Measurements from ENCODE around the gene ZHX3. TPM values are rescaled to one million over a fixed set of nuclear protein-coding genes. Genes with fewer than 3 reads are reported as not detected.
A peak's percentile ranks its signal among the peaks of the same experiment; 100 is the strongest.

Gene ZHX3
- polyA plus RNA-seq, 6 donors from 2014 or later, result 3.8 to 27.8 (median 11.9) TPM

DNA sequence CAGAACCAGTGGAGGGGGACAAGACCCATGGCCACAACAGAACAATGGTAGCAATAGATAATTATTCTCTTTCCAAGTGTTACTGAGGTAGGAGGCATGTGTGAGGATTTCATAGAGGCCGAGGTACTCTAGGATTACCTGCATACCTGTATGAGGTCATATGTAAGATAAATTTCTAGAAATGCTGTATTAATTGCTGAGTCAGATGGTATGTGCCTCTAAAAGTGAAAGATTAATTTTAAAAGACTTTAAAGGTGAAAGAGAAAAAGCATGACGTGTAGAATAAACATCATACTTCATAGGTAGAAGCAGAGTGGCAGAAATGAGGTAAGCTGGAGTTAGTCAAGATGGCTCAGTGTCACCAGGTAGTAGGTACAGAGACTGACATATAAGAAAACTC is 51.6 kb downstream of the ZHX3 start:
- H3K4me3 Mint-ChIP-seq, result no peak overlapping the region
- no peak for DNase-seq
- no peak overlapping the region for H3K27ac Mint-ChIP-seq
- H3K4me1 Mint-ChIP-seq, result peaks cover 0 to 2% (median under 1%) of the 10 kb centered on the region in 3 donors
- no peak for ATAC-seq (ENCODE audit: low read depth in 2 of 2)
- no peaks in the 10 kb centered on the region for H3K9me3 Mint-ChIP-seq
- H3K27me3 Mint-ChIP-seq, result no peaks in the 10 kb centered on the region
- H3K36me3 Mint-ChIP-seq, result peaks cover 8 to 14% of the 10 kb centered on the region in 2 donors

- no peak for ATAC-seq (ENCODE audit: low read depth in 2 of 2)
- no peak overlapping the region for H3K4me3 Mint-ChIP-seq
These were observed 52.7 kb downstream of the ZHX3 start for GRCh38 chr20:41264819-41265218.

DNA sequence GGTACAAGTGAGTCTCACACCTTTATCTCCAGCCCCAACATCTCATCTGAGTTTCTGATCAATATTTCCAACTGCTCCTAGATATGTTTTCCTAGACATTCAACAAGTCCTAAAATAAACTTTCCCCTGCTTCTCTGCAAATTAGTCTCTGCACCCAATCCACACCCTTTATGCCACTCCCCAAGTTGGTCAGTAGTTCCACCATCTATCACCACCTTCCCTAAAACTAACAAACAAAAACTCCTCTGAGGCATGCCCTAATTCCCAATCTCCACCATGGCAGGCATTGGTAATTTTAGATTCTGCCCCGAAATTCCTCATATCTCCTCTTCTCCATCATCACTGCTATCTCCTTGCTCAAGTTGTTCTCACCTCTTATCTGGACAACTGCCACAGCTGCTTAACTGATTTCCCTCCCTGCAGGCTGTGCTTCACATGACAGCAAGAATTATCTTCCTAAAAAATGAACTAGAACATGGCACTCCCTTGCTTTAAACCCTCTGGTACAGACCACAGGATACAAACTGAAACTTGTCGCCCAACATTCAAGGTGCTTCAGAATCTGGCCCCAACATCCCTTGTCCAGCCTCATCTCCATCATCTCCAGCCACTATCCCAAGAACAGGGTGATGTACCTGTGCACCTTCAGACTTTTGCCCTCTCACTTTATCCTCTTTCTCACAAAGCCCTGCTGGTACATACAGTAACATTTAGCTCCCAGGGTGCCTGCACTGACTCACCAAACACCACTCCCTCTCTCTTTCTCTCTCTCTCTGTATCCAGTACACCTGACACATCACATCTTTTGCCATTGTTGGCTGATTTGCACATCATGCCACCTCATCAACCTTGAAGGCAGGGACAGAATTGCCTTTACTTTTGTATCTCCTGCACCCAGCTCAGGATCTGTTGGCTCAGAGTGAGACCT is 55.5 kb downstream of the ZHX3 start:
- DNase-seq, result no peak
- ATAC-seq (ENCODE audit: low read depth in 2 of 2), result no peak
- Mint-ChIP-seq H3K4me1 (peaks cover 0 to 5% (median 3%) of the 10 kb centered on the region in 3 donors), H3K36me3 (peaks cover 2 to 15% of the 10 kb centered on the region in 2 donors), H3K27ac (no peak overlapping the region), H3K9me3 (no peaks in the 10 kb centered on the region), H3K27me3 (no peaks in the 10 kb centered on the region), H3K4me3 (no peak overlapping the region)

More at GRCh38 chr20:41264819-41265218, 52.7 kb downstream of the ZHX3 start:
- Mint-ChIP-seq H3K9me3 (no peaks in the 10 kb centered on the region), H3K27me3 (no peaks in the 10 kb centered on the region), H3K4me1 (peaks cover 0 to 5% (median 3%) of the 10 kb centered on the region in 3 donors), H3K27ac (no peak overlapping the region), H3K36me3 (peaks cover 8 to 19% of the 10 kb centered on the region in 2 donors)
- DNase-seq, result no peak

DNA sequence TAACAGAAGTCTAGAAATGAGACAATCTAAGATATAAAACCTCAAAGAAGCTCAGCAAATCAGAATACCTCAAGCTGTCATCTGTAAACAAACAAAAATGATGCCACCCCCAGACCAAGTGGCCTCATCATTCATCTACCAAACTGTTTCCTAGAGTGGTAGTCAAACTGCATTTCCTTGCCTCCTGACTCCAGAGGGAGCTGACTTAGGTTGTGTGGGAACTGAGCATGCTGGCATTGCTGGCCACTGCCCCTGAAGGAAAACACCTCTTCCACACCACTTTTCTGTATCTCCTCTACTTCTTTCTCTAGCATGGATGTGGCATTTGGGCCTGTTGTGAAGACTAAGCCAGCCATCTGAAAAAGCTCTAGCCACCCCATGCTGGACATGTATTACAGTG is 56.3 kb downstream of the ZHX3 start:
- H3K4me3 Mint-ChIP-seq, result no peak overlapping the region
- ATAC-seq (ENCODE audit: low read depth in 2 of 2) (no peak), DNase-seq (no peak)
- peaks cover 0 to 5% (median 3%) of the 10 kb centered on the region in 3 donors for H3K4me1 Mint-ChIP-seq
- no peaks in the 10 kb centered on the region for H3K27me3 Mint-ChIP-seq
- H3K9me3 Mint-ChIP-seq, result no peaks in the 10 kb centered on the region
- peaks cover 0 to 13% of the 10 kb centered on the region in 2 donors for H3K36me3 Mint-ChIP-seq
- H3K27ac Mint-ChIP-seq, result no peak overlapping the region

GRCh38 chr20:41260734-41261220 is 56.8 kb downstream of the ZHX3 start:
- H3K9me3 Mint-ChIP-seq, result no peaks in the 10 kb centered on the region
- no peak for DNase-seq
- no peak overlapping the region for H3K4me3 Mint-ChIP-seq
- H3K36me3 Mint-ChIP-seq, result peaks cover 0 to 13% of the 10 kb centered on the region in 2 donors
- peak overlapping the region in 1 of 6 donors; percentile 62 for H3K27ac Mint-ChIP-seq
- ATAC-seq (ENCODE audit: low read depth in 2 of 2), result no peak
- no peaks in the 10 kb centered on the region for H3K27me3 Mint-ChIP-seq
- H3K4me1 Mint-ChIP-seq, result peaks cover 0 to 5% (median 3%) of the 10 kb centered on the region in 3 donors

GRCh38 chr20:41259309-41259708 is 58.2 kb downstream of the ZHX3 start:
- H3K27ac Mint-ChIP-seq, result no peak overlapping the region
- H3K4me1 Mint-ChIP-seq, result peaks cover 0 to 5% (median 5%) of the 10 kb centered on the region in 3 donors
- peaks cover 0 to 13% of the 10 kb centered on the region in 2 donors for H3K36me3 Mint-ChIP-seq

DNA sequence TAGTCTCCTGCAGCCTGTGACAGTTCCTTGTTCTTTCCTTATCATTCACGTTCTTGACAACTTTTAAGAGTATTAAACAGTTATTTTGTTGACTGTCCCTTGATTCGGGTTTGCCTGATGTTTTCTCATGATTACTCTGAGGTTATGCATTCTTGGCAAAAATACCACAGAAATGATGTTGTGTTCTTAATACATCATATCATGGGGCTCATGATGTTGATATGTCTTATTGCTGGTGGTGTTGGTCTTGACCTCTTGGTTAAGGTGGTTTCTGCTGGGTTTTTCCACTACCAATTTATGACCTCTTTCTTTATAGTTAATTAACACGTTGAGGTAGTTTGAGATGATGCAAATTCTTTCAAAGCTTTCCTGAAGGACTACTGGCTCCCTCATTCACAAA is 59.1 kb downstream of the ZHX3 start:
- DNase-seq (no peak), ATAC-seq (ENCODE audit: low read depth in 2 of 2) (no peak)
- Mint-ChIP-seq H3K4me3 (no peak overlapping the region), H3K9me3 (no peaks in the 10 kb centered on the region), H3K27ac (no peak overlapping the region), H3K36me3 (peaks cover 0 to 13% of the 10 kb centered on the region in 2 donors), H3K4me1 (peaks cover 0 to 5% (median 5%) of the 10 kb centered on the region in 3 donors), H3K27me3 (no peaks in the 10 kb centered on the region)

More at GRCh38 chr20:41259309-41259708, 58.2 kb downstream of the ZHX3 start:
- H3K9me3 Mint-ChIP-seq, result no peaks in the 10 kb centered on the region
- ATAC-seq (ENCODE audit: low read depth in 2 of 2) (no peak), DNase-seq (no peak)
- H3K27me3 Mint-ChIP-seq, result no peaks in the 10 kb centered on the region
- no peak overlapping the region for H3K4me3 Mint-ChIP-seq

DNA sequence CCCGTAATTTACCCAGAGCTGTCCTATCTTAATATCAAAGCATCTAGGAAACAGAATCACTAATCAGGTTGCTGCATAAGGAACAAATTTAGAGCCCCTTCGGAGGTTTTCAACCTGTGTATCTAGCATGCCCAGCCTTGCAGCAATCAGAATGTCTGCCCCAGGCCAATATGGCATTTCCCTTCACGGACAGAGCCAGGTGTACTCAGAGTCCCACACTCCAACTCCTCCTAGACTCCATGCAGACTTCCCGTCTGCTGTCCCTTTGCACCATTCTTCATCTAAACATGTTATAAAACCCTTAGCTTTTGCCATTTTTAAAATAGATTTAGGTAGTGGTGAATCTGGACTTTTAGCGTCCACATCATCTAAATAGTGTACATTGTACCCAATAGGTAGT is 61.0 kb downstream of the ZHX3 start:
- H3K4me1 Mint-ChIP-seq, result peaks cover 5 to 11% (median 5%) of the 10 kb centered on the region in 3 donors
- H3K27ac Mint-ChIP-seq, result no peak overlapping the region
- DNase-seq (no peak), ATAC-seq (ENCODE audit: low read depth in 2 of 2) (no peak)
- no peaks in the 10 kb centered on the region for H3K9me3 Mint-ChIP-seq
- no peak overlapping the region for H3K4me3 Mint-ChIP-seq
- H3K36me3 Mint-ChIP-seq, result peaks cover 0 to 13% of the 10 kb centered on the region in 2 donors
- H3K27me3 Mint-ChIP-seq, result no peaks in the 10 kb centered on the region

DNA sequence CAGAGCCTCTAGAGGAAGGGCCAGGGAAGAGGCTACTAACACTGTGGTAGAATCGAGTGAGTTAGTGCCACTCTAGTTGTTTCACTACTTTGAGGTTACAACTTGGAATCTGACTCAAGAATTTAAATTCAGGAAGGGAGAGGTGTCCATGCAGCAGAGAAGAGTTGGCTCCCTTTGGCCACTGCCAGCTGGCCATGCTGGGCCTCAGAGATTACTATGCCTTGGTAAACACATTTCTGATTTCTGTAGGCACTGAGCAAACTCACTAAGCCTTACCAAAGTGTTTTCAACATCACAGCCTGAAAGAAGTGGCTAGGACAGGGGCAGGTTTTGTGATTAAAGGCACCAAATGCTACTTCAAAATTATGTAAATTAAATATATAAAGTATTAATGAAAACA is 61.9 kb downstream of the ZHX3 start:
- no peaks in the 10 kb centered on the region for H3K27me3 Mint-ChIP-seq
- ATAC-seq (ENCODE audit: low read depth in 2 of 2), result no peak
- no peak overlapping the region for H3K27ac Mint-ChIP-seq
- peaks cover 8 to 16% (median 10%) of the 10 kb centered on the region in 3 donors for H3K4me1 Mint-ChIP-seq
- H3K9me3 Mint-ChIP-seq, result no peaks in the 10 kb centered on the region
- no peak overlapping the region for H3K4me3 Mint-ChIP-seq
- no peak for DNase-seq
- peaks cover 0 to 13% of the 10 kb centered on the region in 2 donors for H3K36me3 Mint-ChIP-seq

DNA sequence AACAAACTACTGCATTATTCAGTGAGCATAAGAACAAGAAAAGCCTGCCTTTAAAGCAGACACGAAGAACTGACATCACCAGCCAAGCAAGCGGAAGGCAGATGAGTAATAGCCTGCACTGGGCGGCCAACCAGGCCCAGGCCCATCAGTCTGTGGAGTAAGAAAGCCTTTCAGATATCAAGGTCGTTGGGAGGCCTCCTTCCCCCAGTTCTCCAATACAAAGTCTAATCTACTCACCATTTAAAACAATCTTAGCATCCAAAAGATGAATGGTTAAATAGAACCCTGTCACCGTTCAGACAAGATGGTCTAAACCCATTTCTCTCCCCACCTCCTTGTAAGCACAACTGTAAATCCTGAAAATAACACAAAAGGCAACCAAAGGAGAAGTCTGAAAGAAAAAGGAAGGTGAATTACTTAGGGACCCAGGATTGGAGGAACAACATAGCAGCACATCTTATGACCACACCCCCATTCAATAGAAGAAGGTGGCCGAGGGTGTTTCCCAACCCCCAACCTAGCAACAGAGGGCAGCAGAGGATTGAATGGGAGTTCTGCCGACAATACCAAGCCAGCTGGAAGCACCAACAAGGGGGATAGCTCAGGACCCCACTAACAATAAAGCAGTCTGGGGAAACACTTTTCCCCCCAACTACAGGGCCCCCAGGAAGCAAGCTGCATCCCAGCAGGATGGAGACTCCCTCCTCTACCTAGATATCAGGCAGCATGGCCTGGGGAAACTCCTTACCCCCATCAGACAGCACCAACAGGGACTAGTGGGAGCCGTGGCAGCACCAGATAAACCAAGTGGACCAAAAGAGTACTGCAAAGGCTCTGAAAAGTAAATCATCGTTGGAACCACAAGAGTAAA is 67.9 kb downstream of the ZHX3 start:
- Mint-ChIP-seq H3K27ac (peak overlapping the region; percentile 67 to 98 (median 84)), H3K4me1 (peaks cover 55 to 74% (median 63%) of the 10 kb centered on the region in 3 donors), H3K9me3 (no peaks in the 10 kb centered on the region), H3K36me3 (no peaks in the 10 kb centered on the region), H3K4me3 (peak overlapping the region in 7 of 8 donors; percentile 25 to 83 (median 68)), H3K27me3 (no peaks in the 10 kb centered on the region)
- DNase-seq (peak; percentile 8), ATAC-seq (ENCODE audit: low read depth in 2 of 2) (peak; percentile 46 to 49)

- Mint-ChIP-seq H3K36me3 (no peaks in the 10 kb centered on the region), H3K9me3 (no peaks in the 10 kb centered on the region), H3K4me1 (peaks cover 66 to 86% (median 74%) of the 10 kb centered on the region in 3 donors), H3K27ac (peak overlapping the region; percentile 67 to 98 (median 86)), H3K27me3 (no peaks in the 10 kb centered on the region), H3K4me3 (peak overlapping the region; percentile 11 to 83 (median 68))
- ATAC-seq (ENCODE audit: low read depth in 2 of 2), result peak; percentile 29 to 33
- peak; percentile 2 for DNase-seq
These were observed 69.0 kb downstream of the ZHX3 start for GRCh38 chr20:41248368-41249024.

- peak overlapping the region; percentile 0 to 83 (median 68) for H3K4me3 Mint-ChIP-seq
These were observed 69.8 kb downstream of the ZHX3 start for GRCh38 chr20:41247523-41248367.

More at GRCh38 chr20:41247523-41248367, 69.8 kb downstream of the ZHX3 start:
- DNase-seq, result no peak
- H3K27ac Mint-ChIP-seq, result peak overlapping the region; percentile 67 to 98 (median 88)
- no peaks in the 10 kb centered on the region for H3K9me3 Mint-ChIP-seq
- no peaks in the 10 kb centered on the region for H3K27me3 Mint-ChIP-seq
- no peak for ATAC-seq (ENCODE audit: low read depth in 2 of 2)
- H3K4me1 Mint-ChIP-seq, result peaks cover 68 to 92% (median 81%) of the 10 kb centered on the region in 3 donors
- no peaks in the 10 kb centered on the region for H3K36me3 Mint-ChIP-seq

All from naive B cell (primary cell).